ENCODE measurements around the gene ZNF775.

- TF ChIP-seq DMTF1 (CRISPR knock-in tag; IDR thresholded peaks at IDR 0.05) (no peak), ZNF431 (CRISPR knock-in tag; IDR thresholded peaks at IDR 0.05; ENCODE audit: borderline replicate concordance, low read depth) (peak; percentile 48; the same call in 1 of the 2 replicates), ZNF570 (CRISPR knock-in tag; IDR thresholded peaks at IDR 0.05; ENCODE audit: borderline replicate concordance) (no peak), ZNF34 (CRISPR knock-in tag; IDR thresholded peaks at IDR 0.05; ENCODE audit: borderline replicate concordance) (no peak), CTCF (CRISPR knock-in tag; IDR thresholded peaks at IDR 0.05) (no peak), CHD2 (IDR thresholded peaks at IDR 0.05; ENCODE audit: low read depth, low read length) (no peak), E2F5 (CRISPR knock-in tag; conservative IDR thresholded peaks at IDR 0.05) (no peak), SP1 (IDR thresholded peaks at IDR 0.05) (no peak), SP1 (CRISPR knock-in tag; IDR thresholded peaks at IDR 0.05) (no peak), FOXA1 (IDR thresholded peaks at IDR 0.05) (peak; percentile 22; the same call in 1 of the 2 replicates), FOXA1 (CRISPR knock-in tag; IDR thresholded peaks at IDR 0.05) (peak; percentile 93)
Observed at GRCh38 chr7:150415161-150416153, 36.3 kb downstream of the ZNF775 start.
